Activated T-cell treated with anti-CD3 and anti-CD28 coated beads, Interleukin-2, amount 50 U/mL, for 4 hours (primary cell): ENCODE data around the gene NCOA6. TPM values are rescaled to one million over a fixed set of nuclear protein-coding genes. Genes with fewer than 3 reads are reported as not detected.

Experiments used
- ATAC-seq, 2 donors: fragments of 200-7000 bp; cut with Tn5 transposase; one replicate each; pipeline ENCODE4 v1.10.0; 2021
- DNase-seq: peaks from one replicate; pipeline ENCODE4 v3.0.0-alpha.2; 2020
- H3K27me3 Mint-ChIP-seq: one replicate; pipeline ENCODE4 v1.8.0; 2021; ENCODE audit warnings: low read depth, mixed read lengths
- H3K36me3 Mint-ChIP-seq: one replicate; pipeline ENCODE4 v1.8.0; 2022; ENCODE audit warnings: mixed read lengths; ENCODE audit not compliant: insufficient read depth
- H3K4me1 Mint-ChIP-seq: one replicate; pipeline ENCODE4 v1.8.0; 2021; ENCODE audit warnings: low read depth, mixed read lengths
- H3K4me3 Mint-ChIP-seq: one replicate; pipeline ENCODE4 v1.8.0; 2021; ENCODE audit warnings: mild to moderate bottlenecking, moderate library complexity, mixed read lengths
- H3K9me3 Mint-ChIP-seq: one replicate; pipeline ENCODE4 v1.8.0; 2021; ENCODE audit warnings: mixed read lengths
- total RNA-seq, 3 donors: library from RNA; stranded (reverse); gene quantifications; one replicate each; pipeline ENCODE4 v1.2.1, GENCODE V29; 2021

NCOA6 gene
- 10 to 100 TPM; 18.9 to 23.0 (median 19.7) TPM for total RNA-seq

GRCh38 chr20:34825530-34826362, at the start of gene NCOA6:
NCOA6 (minus strand) TSS chr20:34825651; CDS start chr20:34782355, 43,296 bp downstream.
- Mint-ChIP-seq H3K36me3 (peaks cover 1% of the 10 kb centered on the region), H3K9me3 (no peaks in the 10 kb centered on the region), H3K27me3 (no peaks in the 10 kb centered on the region), H3K4me1 (peaks cover 39% of the 10 kb centered on the region), H3K4me3 (peak within 1 kb of the TSS; percentile 93)
- ATAC-seq (peak; percentile 76 to 77), DNase-seq (peak; percentile 87)

- H3K4me3 Mint-ChIP-seq = peak overlapping the region; percentile 79
These were observed 48.7 kb upstream of the NCOA6 start for GRCh38 chr20:34874094-34874654.

GRCh38 chr20:34873583-34874093, 48.2 kb upstream of the NCOA6 start:
- H3K9me3 Mint-ChIP-seq = no peaks in the 10 kb centered on the region
- peaks cover 58% of the 10 kb centered on the region for H3K4me1 Mint-ChIP-seq
- ATAC-seq (no peak), DNase-seq (no peak)
- peaks cover 2% of the 10 kb centered on the region for H3K27me3 Mint-ChIP-seq
- H3K36me3 Mint-ChIP-seq = no peaks in the 10 kb centered on the region
- H3K4me3 Mint-ChIP-seq = peak overlapping the region; percentile 79

More at GRCh38 chr20:34874094-34874654, 48.7 kb upstream of the NCOA6 start:
- no peak for ATAC-seq
- H3K27me3 Mint-ChIP-seq = peaks cover 2% of the 10 kb centered on the region
- H3K4me1 Mint-ChIP-seq = peaks cover 59% of the 10 kb centered on the region
- H3K36me3 Mint-ChIP-seq = no peaks in the 10 kb centered on the region
- no peaks in the 10 kb centered on the region for H3K9me3 Mint-ChIP-seq
- peak; percentile 26 for DNase-seq

- H3K27me3 Mint-ChIP-seq = peaks cover 2% of the 10 kb centered on the region
- no peaks in the 10 kb centered on the region for H3K9me3 Mint-ChIP-seq
- ATAC-seq = peak; percentile 67 to 70
- DNase-seq = peak; percentile 89
- H3K4me3 Mint-ChIP-seq = peak within 1 kb of the TSS; percentile 86
- no peaks in the 10 kb centered on the region for H3K36me3 Mint-ChIP-seq
- peaks cover 58% of the 10 kb centered on the region for H3K4me1 Mint-ChIP-seq
These were observed 47.3 kb upstream of the NCOA6 start, which contains the start of gene GGT7 for GRCh38 chr20:34872622-34873224. GGT7 (minus strand) TSS chr20:34872856; CDS start chr20:34872815, 41 bp downstream.

GRCh38 chr20:34871966-34872621, 46.6 kb upstream of the NCOA6 start:
- no peaks in the 10 kb centered on the region for H3K9me3 Mint-ChIP-seq
- DNase-seq = no peak
- no peaks in the 10 kb centered on the region for H3K36me3 Mint-ChIP-seq
- H3K27me3 Mint-ChIP-seq = peaks cover 2% of the 10 kb centered on the region
- ATAC-seq = no peak
- peak overlapping the region; percentile 86 for H3K4me3 Mint-ChIP-seq
- H3K4me1 Mint-ChIP-seq = peaks cover 56% of the 10 kb centered on the region

- no peak for ATAC-seq
- Mint-ChIP-seq H3K36me3 (no peaks in the 10 kb centered on the region), H3K4me3 (peak overlapping the region; percentile 86), H3K9me3 (no peaks in the 10 kb centered on the region), H3K27me3 (peaks cover 2% of the 10 kb centered on the region), H3K4me1 (peaks cover 51% of the 10 kb centered on the region)
- DNase-seq = no peak
These were observed 46.0 kb upstream of the NCOA6 start for GRCh38 chr20:34871320-34871926.

- Mint-ChIP-seq H3K36me3 (peaks cover 7% of the 10 kb centered on the region), H3K4me1 (peaks cover under 1% of the 10 kb centered on the region), H3K4me3 (no peak overlapping the region), H3K27me3 (no peaks in the 10 kb centered on the region), H3K9me3 (no peaks in the 10 kb centered on the region)
- ATAC-seq (no peak), DNase-seq (no peak)
These were observed 38.8 kb upstream of the NCOA6 start for GRCh38 chr20:34864216-34864615.

GRCh38 chr20:34863421-34863965, 38.0 kb upstream of the NCOA6 start:
- Mint-ChIP-seq H3K36me3 (peaks cover 9% of the 10 kb centered on the region), H3K9me3 (no peaks in the 10 kb centered on the region), H3K4me3 (no peak overlapping the region), H3K27me3 (no peaks in the 10 kb centered on the region), H3K4me1 (no peaks in the 10 kb centered on the region)
- ATAC-seq (no peak), DNase-seq (no peak)

- ATAC-seq = no peak
These were observed 37.3 kb upstream of the NCOA6 start for GRCh38 chr20:34862724-34863123.

GRCh38 chr20:34861386-34862084, 36.1 kb upstream of the NCOA6 start:
- no peak for ATAC-seq
- Mint-ChIP-seq H3K36me3 (peaks cover 12% of the 10 kb centered on the region), H3K4me1 (no peaks in the 10 kb centered on the region), H3K4me3 (no peak overlapping the region), H3K27me3 (no peaks in the 10 kb centered on the region), H3K9me3 (no peaks in the 10 kb centered on the region)
- DNase-seq = no peak

More at GRCh38 chr20:34862724-34863123, 37.3 kb upstream of the NCOA6 start:
- Mint-ChIP-seq H3K9me3 (no peaks in the 10 kb centered on the region), H3K4me3 (no peak overlapping the region), H3K4me1 (no peaks in the 10 kb centered on the region), H3K36me3 (peaks cover 12% of the 10 kb centered on the region), H3K27me3 (no peaks in the 10 kb centered on the region)
- no peak for DNase-seq

GRCh38 chr20:34859826-34860545, 34.5 kb upstream of the NCOA6 start:
- Mint-ChIP-seq H3K36me3 (peaks cover 12% of the 10 kb centered on the region), H3K27me3 (no peaks in the 10 kb centered on the region)
- DNase-seq = no peak

GRCh38 chr20:34859367-34859766, 33.9 kb upstream of the NCOA6 start:
- Mint-ChIP-seq H3K36me3 (peaks cover 12% of the 10 kb centered on the region), H3K27me3 (no peaks in the 10 kb centered on the region), H3K9me3 (no peaks in the 10 kb centered on the region), H3K4me1 (no peaks in the 10 kb centered on the region), H3K4me3 (no peak overlapping the region)
- no peak for ATAC-seq
- no peak for DNase-seq

More at GRCh38 chr20:34859826-34860545, 34.5 kb upstream of the NCOA6 start:
- Mint-ChIP-seq H3K4me1 (no peaks in the 10 kb centered on the region), H3K4me3 (no peak overlapping the region), H3K9me3 (no peaks in the 10 kb centered on the region)
- no peak for ATAC-seq
